Tibial artery (tissue), 4 donors: ENCODE data around the gene TMEM240.

Experiments used
- DNase-seq, 2 donors: peaks; one replicate each; pipeline ENCODE4 v3.0.0-alpha.2; 2019
- H3K27ac ChIP-seq, 2 donors: fragments of 200-600 bp; sonication (generic) in 1 of 2; 1 replicate in 1 of 2; 2 replicates in 1 of 2; pipeline ENCODE4 v1.5.1; 2018 to 2019; ENCODE audit warnings: mild to moderate bottlenecking in 1 of 2
- H3K27me3 ChIP-seq, 2 donors: fragments of 200-600 bp; sonication (generic) in 1 of 2; one replicate each; pipeline versions ENCODE4 v1.5.1 to v1.6.0; 2016 to 2019
- H3K36me3 ChIP-seq, 3 donors: fragments of 200-600 bp; sonication (generic) in 2 of 3; one replicate each; pipeline ENCODE4 v1.5.1; 2016 to 2019; ENCODE audit warnings: mild to moderate bottlenecking in 2 of 3
- H3K4me1 ChIP-seq, 4 donors: fragments of 200-600 bp; sonication (generic) in 2 of 4; 1 replicate in 3 of 4; 2 replicates in 1 of 4; pipeline ENCODE4 v1.5.1; 2016 to 2019
- H3K4me3 ChIP-seq, 2 donors: fragments of 200-600 bp; sonication (generic) in 1 of 2; 1 replicate in 1 of 2; 2 replicates in 1 of 2; pipeline ENCODE4 v1.5.1; 2018 to 2019; ENCODE audit warnings: mild to moderate bottlenecking in 2 of 2
- H3K9me3 ChIP-seq, 3 donors: fragments of 200-600 bp; sonication (generic) in 1 of 3; one replicate each; pipeline ENCODE4 v1.5.1; 2016 to 2019
- intact Hi-C: fragments of 100-400 bp; cut with DNase I; formaldehyde crosslinking; loops from one replicate; pipeline ENCODE4 v1.15.0; 2023; ENCODE audit warnings: low total_unique reads
- TF ChIP-seq, protein P1 (sequence below), 2 experiments: fragments of 200-600 bp in 1 of 2; fragments of 450-650 bp in 1 of 2; IDR thresholded peaks; one replicate each; pipeline ENCODE4 v1.5.1; 2017 to 2019; ENCODE audit warnings: antibody characterized with exemption in 2 of 2, mild to moderate bottlenecking in 1 of 2, moderate library complexity in 1 of 2

The TMEM240 gene

GRCh38 chr1:1565340-1565739 is 24.9 kb upstream of the TMEM240 start:
- DNase-seq = no peak
- peaks cover 27 to 73% (median 52%) of the 10 kb centered on the region in 3 donors for H3K36me3 ChIP-seq
- intact Hi-C loops = no loop called here
- no peaks in the 10 kb centered on the region for H3K27me3 ChIP-seq
- H3K4me1 ChIP-seq = peaks cover 0 to 22% (median 13%) of the 10 kb centered on the region in 4 donors
- no peak overlapping the region for H3K27ac ChIP-seq
- H3K4me3 ChIP-seq = no peak overlapping the region
- no peaks in the 10 kb centered on the region for H3K9me3 ChIP-seq
- TF ChIP-seq, protein P1, sequence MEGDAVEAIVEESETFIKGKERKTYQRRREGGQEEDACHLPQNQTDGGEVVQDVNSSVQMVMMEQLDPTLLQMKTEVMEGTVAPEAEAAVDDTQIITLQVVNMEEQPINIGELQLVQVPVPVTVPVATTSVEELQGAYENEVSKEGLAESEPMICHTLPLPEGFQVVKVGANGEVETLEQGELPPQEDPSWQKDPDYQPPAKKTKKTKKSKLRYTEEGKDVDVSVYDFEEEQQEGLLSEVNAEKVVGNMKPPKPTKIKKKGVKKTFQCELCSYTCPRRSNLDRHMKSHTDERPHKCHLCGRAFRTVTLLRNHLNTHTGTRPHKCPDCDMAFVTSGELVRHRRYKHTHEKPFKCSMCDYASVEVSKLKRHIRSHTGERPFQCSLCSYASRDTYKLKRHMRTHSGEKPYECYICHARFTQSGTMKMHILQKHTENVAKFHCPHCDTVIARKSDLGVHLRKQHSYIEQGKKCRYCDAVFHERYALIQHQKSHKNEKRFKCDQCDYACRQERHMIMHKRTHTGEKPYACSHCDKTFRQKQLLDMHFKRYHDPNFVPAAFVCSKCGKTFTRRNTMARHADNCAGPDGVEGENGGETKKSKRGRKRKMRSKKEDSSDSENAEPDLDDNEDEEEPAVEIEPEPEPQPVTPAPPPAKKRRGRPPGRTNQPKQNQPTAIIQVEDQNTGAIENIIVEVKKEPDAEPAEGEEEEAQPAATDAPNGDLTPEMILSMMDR (IDR thresholded peaks at IDR 0.05) = no peak

DNA sequence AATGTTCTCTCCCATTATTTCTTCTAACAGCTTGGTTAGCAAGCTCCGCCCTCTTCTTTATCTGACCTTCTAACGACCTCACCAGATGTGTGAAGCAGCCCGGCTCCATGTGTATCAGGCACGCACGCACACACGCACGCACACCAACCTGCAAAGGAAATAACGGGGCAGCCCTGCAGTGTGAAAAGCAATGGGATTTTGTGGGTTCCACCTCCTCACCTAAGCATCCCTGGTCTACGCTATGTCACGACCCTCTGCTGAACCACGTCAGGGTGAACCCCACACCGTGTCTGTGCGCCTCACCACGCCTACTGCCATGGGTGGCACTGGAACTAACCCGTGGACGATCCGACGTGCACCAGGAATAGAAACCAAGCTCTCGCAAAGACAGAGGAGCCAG is 23.8 kb upstream of the TMEM240 start:
- intact Hi-C loops = no loop called here
- peaks cover 27 to 72% (median 58%) of the 10 kb centered on the region in 3 donors for H3K36me3 ChIP-seq
- no peaks in the 10 kb centered on the region for H3K27me3 ChIP-seq
- TF ChIP-seq, protein P1 (IDR thresholded peaks at IDR 0.05) = no peak
- H3K4me1 ChIP-seq = peaks cover 0 to 12% (median 6%) of the 10 kb centered on the region in 4 donors
- no peak overlapping the region for H3K4me3 ChIP-seq
- H3K27ac ChIP-seq = no peak overlapping the region
- no peaks in the 10 kb centered on the region for H3K9me3 ChIP-seq
- DNase-seq = no peak

DNA sequence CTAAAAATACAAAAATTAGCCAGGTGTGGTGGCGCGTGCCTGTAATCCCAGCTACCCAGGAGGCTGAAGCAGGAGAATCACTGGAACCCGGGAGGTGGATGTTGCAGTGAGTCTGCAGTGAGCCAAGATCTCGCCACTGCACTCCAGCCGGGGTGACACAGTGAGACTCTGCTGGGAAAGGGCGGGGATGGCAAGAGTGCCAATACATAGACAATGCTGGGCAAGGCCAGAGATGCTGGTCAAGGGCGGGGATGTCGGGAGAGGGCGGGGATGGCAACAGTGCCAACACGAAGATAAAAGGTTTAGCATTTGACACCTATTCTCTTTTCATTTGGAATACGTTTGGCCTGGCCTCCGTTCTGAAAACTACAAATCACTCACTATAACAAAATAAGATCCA is 23.3 kb upstream of the TMEM240 start:
- no peak overlapping the region for H3K4me3 ChIP-seq
- no peaks in the 10 kb centered on the region for H3K9me3 ChIP-seq
- DNase-seq = no peak
- H3K4me1 ChIP-seq = peaks cover 0 to 10% (median 6%) of the 10 kb centered on the region in 4 donors
- TF ChIP-seq, protein P1 (IDR thresholded peaks at IDR 0.05) = no peak
- H3K27me3 ChIP-seq = no peaks in the 10 kb centered on the region
- intact Hi-C loops = no loop called here
- H3K27ac ChIP-seq = no peak overlapping the region
- peaks cover 27 to 69% (median 58%) of the 10 kb centered on the region in 3 donors for H3K36me3 ChIP-seq

DNA sequence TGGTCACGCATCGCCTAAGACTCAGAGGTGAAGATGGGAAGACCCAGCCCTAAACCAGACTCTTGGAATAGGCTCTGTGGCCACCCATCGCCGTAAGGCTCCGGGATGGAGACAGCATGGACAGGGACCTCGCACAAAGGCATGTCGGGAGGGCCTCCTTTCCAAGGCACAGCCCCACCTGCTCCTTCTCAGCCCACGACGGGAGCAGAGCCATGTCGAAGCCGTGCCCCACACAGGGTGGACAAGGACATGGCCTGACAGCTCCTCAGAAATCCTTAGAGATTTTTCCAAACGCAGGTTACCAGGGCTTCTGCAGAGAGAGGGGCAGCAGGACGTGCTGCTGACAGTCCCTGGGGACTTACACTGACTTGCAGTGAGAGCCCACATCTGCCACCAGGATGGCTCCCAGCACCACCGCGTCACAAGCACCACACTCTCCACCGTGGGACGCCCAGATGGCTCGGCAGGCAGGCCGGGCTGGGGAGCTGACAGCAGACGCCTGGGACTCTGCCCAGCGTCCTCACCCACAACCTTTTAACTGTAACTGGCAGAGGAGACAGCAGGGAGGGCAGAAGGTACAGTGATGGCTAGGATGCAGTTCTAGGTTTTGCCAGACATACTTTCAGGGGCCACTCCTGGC is 22.3 kb upstream of the TMEM240 start:
- TF ChIP-seq, protein P1 (IDR thresholded peaks at IDR 0.05) = no peak
- intact Hi-C loops = no loop called here

GRCh38 chr1:1561801-1562470 is 21.5 kb upstream of the TMEM240 start:
- Histone ChIP-seq H3K27ac (no peak overlapping the region), H3K27me3 (no peaks in the 10 kb centered on the region), H3K4me3 (no peak overlapping the region), H3K36me3 (peaks cover 27 to 69% (median 58%) of the 10 kb centered on the region in 3 donors), H3K9me3 (no peaks in the 10 kb centered on the region), H3K4me1 (no peaks in the 10 kb centered on the region)
- no peak for DNase-seq
- intact Hi-C loops = no loop called here
- TF ChIP-seq, protein P1 (IDR thresholded peaks at IDR 0.05) = no peak

More for the DNA sequence above, 22.3 kb upstream of the TMEM240 start:
- Histone ChIP-seq H3K36me3 (peaks cover 27 to 69% (median 58%) of the 10 kb centered on the region in 3 donors), H3K4me3 (no peak overlapping the region), H3K27me3 (no peaks in the 10 kb centered on the region), H3K9me3 (no peaks in the 10 kb centered on the region), H3K27ac (no peak overlapping the region), H3K4me1 (peaks cover 0 to under 1% (median 0%) of the 10 kb centered on the region in 4 donors)
- DNase-seq = no peak
